ENCODE data around the gene DPT.
"Not testable (repeated sequence)": the region's sequence is repeated elsewhere in the genome, so short reads cannot be mapped to it uniquely, and the experiment has no call there.

The DPT gene

DNA sequence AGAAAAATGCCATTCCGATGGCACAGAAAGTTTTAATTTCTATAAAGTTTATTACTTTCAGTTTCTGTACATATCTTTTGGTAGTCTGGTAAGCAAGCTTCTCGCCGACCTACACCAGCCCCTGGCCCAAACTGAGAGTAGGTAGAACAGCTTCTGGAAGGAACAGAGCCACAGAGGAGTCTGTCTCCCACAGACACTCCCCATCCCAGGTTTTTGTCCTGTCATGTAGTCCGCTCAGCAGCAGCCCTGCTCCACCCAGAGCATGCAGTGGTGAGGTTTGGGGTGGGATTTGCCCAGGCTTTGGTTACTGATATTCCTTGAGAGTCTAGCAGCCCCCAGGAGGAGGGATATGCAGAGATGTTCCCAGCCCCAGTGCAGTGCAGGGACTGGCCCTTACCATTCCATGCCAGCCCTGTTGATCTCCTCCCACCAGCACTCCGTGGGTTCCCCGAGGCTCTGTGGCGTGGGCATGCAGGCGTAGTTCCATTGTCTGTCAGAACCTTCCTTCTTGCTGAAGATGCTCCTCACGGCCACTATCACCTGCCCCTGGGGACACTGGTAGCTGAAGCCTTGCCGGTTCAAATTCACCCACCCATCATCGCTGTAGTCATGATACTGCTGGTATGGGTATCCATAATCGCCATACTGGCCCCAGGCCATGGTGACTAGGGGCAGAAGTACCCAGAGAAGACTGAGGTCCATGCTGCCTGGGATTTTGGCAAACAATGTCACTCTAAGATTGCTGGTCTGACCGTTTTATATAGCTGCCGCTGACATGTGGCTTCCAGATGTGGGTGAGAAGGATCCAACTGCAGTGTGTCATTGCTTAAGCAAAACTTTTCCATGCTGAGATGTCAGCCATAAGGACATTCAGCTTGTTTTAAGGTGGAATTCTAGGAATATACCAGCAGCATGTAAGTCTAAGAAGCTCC is at the start of gene DPT:
DPT (minus strand) TSS at position 734 of the 932 bp plus-strand sequence; CDS start at position 702, 32 bp downstream.
- DNase-seq = no peak

DNA sequence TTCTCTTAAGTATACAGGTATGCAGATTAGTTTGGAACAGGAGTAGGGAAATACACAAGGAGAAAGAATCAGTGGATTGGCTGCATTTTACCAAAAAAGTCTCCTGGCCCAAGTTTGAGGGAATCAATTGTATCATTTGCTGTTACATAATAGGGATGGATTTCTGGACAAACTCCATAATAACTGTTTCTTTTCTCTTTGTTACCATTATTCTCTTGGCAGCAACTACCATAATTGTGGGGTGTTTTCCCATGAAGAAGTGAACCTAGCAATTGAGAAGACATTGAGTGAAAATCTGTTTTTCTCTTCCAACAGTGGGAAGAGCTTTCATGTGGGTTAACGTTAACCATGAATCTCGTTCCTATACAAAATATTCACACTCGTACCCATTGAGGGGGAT is 46.4 kb upstream of the DPT start:
- no peak for DNase-seq

DNA sequence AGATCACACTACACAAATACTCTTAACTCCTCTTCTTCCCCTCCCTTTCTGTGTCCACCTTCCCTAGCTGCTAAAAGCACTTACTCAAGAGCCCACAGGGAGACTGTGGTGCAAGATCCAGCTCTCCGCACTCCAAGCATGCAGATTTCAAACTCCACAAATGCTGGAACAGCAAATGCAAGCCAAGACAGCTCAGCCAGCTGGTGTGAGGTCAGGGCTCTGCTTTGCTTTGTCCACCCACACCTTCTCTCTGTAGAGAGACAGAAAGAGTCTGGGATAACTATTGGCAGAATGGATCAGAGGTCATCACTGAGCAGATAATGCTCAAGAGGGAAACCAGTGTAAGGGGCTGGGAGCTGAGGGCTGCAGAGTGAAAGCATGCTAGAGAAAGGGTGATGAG is 45.2 kb upstream of the DPT start:
- no peak for DNase-seq

DNA sequence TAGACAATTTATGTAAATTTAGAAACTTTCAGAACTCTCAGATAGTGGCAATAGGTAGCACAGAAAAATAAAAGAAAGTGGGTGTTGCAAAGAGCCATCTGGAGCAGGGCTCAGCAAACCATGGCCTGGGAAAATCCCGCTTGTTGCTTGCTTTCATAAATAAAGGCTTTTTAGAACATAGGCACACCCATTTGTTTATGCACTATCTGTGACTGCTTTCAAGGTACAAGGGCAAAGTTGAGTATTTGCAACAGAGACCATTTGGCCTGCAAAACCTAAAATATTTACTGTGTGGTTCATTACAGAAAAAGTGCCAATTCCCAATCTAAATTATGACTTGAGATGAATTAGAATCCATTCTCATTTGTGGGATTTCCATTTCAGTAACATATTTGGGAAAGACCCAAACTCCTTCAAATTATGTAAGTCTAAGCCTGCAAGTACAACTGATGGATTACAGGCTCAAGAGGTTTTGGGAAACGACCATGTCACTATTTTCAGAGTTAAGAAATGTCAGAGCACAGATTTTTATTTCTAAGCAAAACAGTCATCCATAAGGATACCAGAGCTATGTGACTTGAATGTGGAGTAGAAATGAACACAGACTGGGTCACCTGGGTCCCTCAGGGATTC is 43.5 kb upstream of the DPT start:
- DNase-seq = no peak

DNA sequence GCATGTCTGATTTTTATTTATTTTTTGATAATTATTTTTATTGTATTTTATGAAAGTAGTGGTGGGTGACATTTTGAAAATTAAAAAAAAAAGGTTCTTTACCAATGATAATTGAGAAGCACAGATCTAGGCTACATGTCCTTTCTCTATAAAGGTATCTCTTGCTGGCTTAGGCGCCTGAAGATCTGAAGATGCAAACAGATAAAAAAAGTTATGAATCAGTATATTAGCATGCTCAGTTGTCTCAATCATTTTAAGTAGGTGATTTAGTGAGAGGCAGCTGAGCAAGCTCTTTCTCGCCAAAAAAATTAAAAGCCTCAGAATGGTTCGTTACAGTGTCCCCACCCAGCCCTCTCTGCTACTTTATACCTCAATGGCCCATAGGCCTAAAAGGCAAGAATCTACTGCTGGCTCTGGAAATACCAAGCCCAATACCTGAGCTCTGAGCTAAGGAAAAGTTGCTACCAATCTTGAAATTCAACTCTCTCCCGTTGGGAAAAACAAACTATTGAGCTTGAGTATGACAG is 42.2 kb upstream of the DPT start:
- no peak for DNase-seq

DNA sequence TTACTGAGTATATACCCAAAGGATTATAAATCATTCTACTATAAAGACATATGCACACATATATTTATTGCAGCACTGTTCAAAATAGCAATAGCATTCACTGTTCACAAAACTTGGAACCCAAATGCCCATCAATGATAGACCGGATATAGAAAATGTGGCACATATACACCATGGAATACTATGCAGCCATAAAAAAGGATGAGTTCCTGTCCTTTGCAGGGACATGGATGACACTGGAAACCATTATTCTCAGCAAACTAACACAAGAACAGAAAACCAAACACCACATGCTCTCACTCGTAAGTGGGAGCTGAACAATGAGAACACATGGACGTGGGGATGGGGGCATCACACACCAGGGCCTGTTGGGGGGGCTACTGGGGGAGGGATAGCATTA is 40.9 kb upstream of the DPT start:
- DNase-seq = not testable (repeated sequence)

DNA sequence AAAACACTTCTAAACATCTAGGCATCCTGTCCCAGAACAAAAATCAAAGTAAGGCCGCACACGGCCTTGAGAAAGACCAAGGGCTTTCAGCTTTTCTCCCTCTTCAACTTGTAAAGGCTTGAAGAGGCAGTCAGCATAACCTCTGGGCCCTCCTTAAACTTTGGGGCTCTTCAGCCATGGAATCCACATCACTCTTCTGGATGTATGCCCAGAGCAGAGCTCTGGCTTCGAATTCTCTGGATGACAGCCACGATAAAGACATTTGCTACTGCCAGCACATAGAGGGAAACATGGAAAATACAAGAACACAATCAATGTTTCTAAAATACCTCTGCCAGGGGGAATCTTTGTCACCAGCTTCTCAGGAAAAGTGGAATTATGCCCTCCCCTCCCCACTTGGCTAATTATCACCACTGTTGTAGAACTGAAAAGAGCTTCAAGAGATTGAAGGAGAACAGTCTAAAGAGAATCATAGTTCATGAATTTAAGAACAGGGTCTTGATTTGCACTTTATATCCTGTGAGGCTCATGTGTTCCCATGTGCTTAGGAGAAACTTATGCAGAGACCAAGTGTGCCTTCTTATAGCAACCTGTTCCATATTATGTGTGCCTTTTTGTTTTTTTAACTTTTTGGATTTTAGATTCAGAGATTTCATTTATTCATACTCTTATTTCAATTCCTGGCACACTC is 39.0 kb upstream of the DPT start:
- no peak for DNase-seq

DNA sequence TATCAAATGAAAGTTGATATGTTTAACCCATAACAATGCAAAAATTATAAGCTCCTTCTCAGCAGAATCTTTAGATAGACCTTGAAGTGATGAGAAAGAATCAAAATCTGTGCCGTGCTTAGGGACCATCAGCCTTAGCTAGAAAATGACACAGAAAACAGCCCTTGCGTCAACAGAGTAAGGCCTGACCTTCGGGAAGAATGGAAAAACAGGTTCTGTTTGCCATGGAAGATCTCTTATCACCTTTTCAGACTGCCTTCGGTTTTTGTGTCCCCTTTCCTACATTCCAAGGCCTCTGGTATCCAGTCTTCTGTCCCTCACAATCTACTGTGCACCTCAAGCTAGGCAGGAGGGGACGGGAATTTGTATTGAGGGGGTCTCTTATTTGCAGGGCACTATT is 37.6 kb upstream of the DPT start:
- DNase-seq = no peak

DNA sequence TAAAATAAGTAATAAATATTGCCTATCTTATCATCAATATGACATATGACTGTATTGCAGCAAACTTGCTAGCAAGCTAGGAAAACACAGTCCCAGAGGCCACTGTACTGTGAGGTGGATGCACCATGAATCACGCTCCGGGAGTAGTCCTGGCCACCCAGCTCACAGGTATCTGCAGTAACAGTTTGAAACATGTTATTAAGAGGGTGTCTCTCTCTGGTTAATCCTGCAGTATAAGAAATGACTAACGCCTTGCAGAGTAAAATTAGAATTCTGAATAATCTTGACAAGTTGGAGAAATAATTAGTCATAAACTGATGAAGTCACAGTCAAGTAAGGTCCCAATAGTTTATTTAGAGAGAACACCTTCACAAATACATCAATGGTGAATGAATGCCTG is 34.0 kb upstream of the DPT start:
- DNase-seq = no peak

DNA sequence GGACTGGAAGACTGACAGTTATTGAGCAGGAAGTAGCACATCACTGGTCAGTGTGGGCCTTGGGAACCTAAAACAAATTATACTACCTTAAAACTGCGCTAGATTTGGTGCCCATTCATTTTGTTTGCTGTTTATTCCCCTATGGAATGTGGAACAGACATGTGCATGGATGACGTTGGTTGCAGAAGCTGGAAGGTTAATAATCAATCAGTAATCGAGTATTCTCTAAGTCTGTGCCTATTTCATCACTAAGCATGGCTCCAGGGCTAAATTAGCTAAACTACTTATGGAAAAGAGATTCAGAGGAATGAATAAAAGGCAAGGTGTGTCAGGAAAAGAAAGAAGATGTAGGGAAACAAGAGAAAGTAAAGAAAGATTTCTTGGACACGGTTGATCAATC is 33.5 kb upstream of the DPT start:
- DNase-seq = no peak

DNA sequence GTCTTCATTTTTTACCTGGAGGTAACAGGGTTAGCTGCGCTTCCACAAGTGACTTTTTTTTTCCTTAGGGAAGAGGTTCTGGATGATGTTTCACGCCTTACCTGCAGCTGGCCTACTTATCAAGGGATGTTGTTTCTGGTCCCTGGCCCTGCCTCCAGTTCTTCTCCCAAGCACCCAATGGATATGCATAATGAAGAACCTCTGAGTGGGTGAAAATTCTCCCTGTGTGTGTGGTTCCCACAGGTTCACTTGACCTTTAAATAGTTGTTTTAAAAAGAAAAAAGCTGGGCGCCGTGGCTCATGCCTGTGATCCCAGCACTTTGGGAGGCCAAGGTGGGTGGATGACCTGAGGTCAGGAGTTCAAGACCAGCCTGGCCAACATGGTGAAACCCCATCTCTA is 31.8 kb upstream of the DPT start:
- no peak for DNase-seq

DNA sequence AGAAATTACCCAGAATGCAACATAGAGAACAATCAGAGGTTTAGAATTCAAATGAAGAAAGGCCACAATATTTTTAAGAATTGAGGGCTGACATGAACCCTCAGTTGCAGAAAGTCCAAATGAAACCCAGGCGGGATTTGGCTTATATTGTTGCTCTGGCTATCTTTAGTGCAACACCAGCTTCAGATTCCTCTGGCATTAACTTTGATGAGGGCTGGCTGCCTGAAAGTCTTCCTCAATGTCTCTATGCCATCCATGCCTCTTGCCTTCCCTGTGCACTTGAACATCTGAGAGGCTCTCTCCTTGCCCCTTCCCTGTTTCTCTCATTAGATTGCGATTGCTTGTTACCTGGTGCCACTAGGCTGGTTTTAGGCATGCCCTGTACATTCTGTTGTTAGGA is 31.2 kb upstream of the DPT start:
- DNase-seq = no peak

DNA sequence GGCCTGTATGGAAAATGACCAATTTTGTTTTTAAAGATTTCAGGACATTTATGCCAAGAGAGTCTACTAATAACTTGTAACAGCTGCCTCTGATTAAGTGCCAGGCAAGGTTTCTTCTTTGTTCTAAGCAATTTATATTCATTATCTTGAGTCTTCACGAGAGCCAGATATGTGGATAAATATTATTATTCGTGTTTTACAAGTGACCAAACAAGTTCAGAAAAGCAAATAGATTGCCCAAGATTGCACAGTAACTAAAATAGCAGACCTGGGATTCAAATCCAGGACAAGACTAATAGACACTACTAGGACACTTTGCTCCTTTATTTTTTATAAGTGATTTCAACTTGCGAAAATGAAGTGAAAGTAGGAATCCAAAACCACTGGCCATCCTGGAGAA is 30.1 kb upstream of the DPT start:
- no peak for DNase-seq

DNA sequence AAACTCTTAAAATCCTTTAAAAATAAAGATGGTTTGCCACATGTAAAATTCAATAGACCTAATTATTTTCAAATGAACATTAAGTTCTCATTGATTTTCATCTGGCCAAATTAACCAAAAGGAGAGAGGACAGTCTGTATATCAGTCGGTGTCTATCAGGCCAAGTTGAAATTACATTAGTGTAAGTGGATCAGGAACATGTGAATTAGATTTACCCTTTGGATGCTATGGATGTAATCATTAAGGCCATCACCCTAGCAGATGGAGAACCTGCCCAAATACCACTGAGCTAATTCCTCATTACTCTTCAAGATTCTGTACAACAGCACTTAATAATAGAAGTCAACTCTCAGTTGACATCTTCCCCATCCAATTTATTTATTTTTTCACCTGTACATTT is 29.5 kb upstream of the DPT start:
- no peak for DNase-seq

DNA sequence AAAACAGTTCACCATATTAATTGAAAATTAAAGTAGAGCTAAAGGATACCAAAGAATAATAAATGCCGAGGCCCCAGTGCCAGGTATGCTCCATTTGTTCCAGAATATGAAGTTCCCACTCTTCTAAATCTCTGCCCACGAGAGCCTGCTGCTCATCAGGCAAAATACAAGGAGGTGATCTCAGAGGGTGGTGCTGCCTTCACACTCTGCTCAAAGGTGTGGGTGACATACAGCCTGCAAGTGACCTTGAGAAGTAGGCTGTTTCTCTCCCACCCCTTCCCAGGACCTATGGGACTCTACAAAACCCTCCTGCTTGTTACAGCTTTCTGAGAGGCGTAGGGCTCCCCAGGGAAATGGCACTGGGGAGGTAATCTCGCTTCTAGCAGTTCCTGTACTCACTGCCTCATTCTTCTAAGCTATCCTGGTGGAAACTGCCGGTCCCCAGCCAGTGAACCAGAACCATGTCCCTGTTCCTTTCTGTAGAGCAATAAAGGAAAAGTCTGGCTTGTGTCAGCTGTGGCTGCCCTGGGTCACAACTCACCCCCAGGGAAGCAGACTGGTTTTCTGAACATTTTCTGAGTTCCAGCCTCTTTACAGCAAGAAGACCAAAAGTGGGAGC is 26.9 kb upstream of the DPT start:
- peak; percentile 4 for DNase-seq

DNA sequence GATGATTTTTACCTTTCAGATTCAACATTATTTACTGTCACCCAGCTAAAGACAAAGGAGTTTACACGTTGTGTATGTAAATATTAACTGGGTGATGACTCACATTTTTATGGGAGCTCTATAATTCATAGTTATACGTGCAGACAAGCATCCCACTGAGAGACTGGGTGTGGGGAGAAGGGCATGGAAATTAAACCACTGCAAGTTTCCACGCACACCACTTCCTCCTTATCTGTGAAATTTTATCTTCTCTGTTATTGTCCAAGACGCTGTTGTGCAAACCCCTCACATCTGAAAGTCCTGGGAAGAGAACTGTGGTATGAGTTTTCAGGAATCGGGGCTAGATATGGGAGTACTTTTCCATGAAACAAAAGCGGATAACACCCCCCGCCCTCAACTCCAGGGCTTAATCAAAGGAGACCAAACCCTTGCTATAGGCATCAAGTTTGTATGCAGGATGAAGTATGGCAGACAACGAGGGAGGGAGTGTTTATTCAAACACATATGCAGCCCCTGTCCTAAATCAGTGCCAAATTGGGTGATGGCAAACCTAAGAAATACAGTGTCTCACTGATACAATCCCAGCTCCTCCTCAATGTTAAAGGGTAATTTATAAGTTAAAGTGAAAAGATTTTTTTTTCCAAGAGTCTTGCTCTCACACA is 23.3 kb upstream of the DPT start:
- DNase-seq = no peak

DNA sequence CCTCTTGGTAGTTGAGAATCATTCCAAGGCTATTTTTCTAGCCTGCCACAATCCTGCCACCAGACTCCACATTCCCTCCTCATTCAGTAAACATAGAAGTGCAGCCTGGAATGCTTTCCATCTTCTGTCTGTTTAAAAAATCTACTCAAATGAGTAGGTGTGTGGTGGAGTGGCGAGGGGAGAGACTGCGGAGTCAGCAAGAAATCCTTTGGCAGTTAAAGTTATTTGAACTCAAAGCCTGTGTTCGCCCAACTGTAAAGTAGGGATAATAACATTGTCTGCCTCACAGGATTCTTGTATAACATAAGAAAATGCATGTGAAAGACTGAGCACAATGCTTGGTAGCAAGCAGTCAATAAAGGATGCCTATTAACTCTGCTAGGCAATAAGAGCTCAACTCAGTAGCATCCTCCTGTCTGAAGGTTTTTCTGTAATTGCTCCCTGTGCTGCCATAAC is 22.2 kb upstream of the DPT start:
- no peak for DNase-seq

DNA sequence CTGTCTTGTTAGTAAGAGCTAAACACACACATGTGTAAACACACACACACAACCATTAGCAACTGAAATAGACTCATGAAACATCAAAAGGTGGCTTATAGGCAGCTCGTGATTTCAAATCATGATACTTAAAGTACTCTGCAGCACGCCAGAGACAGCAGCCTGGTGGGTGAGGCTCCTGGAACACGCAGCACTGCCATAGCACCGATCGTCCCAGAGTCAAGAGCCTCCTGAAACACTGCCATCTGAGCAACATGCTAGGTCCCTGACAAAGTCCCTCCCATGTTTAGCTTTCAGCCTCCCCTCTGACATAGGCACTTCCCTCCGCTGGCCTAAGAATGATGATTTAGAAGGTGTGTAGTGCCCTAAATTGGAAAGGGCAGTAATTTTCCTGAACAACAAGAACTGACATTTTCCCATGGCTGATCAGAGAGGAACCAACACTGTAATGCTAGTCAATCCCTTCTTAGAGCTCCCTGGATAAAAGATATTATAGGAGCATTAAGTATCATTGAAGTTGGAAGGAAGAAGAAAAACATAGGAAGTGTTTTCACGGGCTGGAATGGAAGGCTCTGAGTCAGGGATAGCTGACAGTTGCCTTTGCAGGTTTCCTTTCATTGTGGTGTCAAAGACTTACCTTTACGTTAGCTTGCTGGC is 14.1 kb upstream of the DPT start:
- DNase-seq = no peak

DNA sequence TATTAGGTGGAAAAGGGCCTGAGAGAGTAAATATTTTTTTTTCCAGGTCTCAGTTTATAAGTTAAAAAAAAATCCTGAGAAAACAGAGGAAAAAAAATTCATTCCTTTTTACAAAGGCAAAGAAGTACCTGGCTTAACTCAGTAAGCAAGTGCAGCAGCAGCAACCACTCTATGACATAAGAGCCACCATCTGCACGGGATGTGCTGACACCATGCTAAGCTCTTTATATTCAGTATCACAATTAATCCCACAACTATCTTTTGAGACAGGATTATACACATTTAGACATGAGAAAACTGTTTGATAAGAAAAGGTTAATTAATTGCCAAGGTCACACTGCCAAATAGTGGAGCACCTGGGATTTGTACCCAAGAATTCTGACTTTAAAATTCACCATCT is 13.4 kb upstream of the DPT start:
- no peak for DNase-seq

DNA sequence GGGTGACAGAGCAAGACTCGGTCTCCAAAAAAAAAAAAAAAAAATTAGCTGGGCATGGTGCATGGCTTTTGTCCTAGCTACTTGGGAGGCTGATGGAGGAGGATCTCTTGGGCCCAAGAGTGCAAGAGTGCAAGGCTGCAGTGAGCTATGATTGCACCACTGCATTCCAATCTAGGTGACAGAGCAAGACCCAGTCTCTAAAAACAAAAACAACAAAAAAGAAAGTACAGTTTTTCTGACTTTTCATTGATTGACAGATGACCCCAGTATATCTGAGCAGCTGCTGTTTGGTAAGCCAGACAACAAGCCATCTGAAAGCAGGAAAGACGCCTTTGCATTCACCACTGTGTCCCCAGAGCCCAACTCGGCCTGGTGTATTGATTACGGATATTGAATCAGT is 10.9 kb upstream of the DPT start:
- no peak for DNase-seq

DNA sequence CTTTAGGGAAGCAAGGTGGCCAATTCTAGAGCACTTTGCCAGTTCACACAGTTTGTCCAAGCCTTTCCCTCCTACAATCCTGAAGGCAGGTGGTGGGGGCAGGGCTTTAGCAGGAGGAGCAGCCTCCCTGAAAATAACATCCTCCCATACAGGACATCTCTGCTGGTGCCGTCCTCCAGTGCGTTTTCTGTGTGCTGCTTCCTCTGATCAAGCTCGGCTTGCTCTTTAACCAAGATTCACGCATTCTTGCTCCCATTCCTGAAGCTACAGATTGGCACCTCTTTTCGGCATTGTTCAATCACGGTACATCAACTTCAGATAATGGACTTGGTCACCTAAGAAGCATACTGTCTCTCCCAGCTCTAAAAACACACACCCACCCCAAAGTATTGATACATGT is 7.5 kb upstream of the DPT start:
- no peak for DNase-seq

DNA sequence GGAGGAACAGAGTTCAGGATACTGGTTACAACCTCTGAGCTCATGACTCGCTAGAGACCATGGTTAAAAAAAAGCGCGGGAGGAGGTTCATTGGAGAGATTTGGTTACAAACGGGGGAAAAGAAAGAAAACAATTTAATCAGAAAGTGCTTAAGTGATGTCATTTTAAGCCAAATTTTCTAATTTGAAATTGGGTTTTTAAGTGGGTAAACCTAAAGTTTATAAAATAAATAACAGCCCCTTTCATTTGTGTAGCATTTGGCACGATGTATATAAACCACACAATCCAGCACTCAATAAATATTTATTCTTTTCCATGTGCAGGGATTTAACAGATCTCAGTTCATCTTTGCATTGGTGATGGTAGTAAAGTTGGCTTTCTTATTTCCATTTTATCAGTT is 7.0 kb upstream of the DPT start:
- no peak for DNase-seq

Measured in NCI-H1436 (cell line).